Measurements from ENCODE around the gene CKS2. TPM values are rescaled to one million over a fixed set of nuclear protein-coding genes. Genes with fewer than 3 reads are reported as not detected.
"Not testable (repeated sequence)": the region's sequence is repeated elsewhere in the genome, so short reads cannot be mapped to it uniquely, and the experiment has no call there.

CKS2 gene
- 360 TPM for polyA plus RNA-seq (2012; ENCODE audit: low read depth, missing spikeins)

DNA sequence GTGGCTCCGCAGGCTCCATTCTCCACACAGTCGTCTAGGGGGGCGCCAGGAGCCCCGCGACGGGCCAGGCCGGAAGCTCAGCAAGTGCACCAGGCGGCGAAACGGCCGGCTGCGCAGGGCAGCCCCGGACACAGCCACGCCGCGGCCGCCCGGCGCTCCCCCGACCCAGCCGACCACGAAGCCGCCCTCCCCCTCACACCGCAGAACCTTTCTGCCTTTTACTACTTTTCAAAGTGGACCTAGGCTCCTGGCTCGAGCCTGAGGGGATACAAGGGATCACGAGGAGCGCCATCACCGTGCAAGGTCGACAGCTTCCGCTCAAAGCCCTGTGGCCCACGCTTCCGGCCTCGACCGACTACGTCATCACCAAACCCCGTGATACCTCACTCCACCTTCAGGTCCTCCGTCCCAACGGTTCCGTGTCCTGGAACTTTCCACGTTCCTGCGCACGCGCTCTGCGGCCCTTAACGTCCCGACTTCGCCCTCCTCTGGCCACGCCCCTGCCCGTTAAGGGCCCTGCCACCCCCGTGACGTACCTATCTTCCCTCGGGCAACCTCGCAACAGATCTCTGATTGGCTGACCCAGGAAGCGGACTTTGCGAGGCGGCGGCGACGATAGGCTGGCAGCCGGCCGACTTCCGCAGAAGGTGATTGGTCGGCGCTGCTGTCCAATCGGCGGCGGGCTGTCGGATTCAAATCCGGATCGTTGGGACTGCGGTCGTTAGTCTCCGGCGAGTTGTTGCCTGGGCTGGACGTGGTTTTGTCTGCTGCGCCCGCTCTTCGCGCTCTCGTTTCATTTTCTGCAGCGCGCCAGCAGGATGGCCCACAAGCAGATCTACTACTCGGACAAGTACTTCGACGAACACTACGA lies at the start of gene CKS2:
TSS of gene CKS2 (plus strand) at position 721 of the 871 bp plus-strand sequence. CDS start at position 819, 98 bp downstream.
- DNase-seq (ENCODE audit: insufficient read length, low spot score): peak; percentile 92
- peak; percentile 100 for FAIRE-seq
- TF ChIP-seq POU2F2 (IDR thresholded peaks at IDR 0.05; ENCODE audit: low read depth, low read length) (peak; percentile 90), PAX5 (IDR thresholded peaks at IDR 0.05; ENCODE audit: insufficient read depth, low read length, severe bottlenecking) (no peak), POLR2A (IDR thresholded peaks at IDR 0.05; ENCODE audit: low read depth, low read length) (peak; percentile 96), SPI1 (IDR thresholded peaks at IDR 0.05; ENCODE audit: low read depth, low read length) (no peak; the same call in 1 of the 2 replicates), TAF1 (IDR thresholded peaks at IDR 0.05; ENCODE audit: low read depth, low read length) (peak; percentile 93), POLR2AphosphoS5 (IDR thresholded peaks at IDR 0.05; ENCODE audit: low read depth, low read length) (peak; percentile 97)

DNA sequence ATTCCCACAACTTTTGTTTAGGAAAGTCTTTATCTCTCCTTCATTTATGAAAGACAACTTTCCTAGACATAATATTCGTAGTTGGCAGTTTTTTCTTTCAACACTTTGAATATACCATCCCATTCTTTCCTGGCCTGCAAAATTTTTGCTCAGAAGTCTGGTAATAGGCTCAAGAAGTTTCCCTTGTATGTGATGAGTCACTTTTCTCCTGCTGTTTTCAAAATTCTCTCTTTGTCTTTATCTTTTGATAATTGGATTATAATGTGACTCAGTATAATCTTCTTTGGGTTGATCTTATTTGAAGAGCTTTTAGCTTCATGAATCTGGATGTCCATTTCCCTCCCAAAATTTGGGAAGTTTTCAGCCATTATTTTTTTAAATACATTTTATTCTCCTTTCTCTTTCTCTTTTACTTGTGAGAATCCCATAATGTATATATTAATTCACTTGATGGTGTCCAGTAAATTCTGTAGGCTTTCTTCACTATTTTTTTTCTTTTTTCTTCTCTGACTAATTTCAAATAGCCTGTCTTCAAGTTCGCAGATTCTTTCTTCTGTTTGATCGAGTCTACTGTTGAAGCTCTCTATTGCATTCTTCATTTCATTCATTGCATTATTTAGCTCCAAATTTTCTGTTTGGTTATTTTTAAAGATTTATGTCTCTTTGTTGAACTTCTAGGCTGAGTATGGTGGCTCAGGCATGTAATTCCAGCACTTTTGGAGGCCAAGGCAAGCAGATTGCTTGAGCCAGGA lies 37.3 kb upstream of the CKS2 start:
- TF ChIP-seq PAX5 (IDR thresholded peaks at IDR 0.05; ENCODE audit: insufficient read depth, low read length, severe bottlenecking) (no peak), POU2F2 (IDR thresholded peaks at IDR 0.05; ENCODE audit: low read depth, low read length) (no peak), POLR2AphosphoS5 (IDR thresholded peaks at IDR 0.05; ENCODE audit: low read depth, low read length) (no peak), POLR2A (IDR thresholded peaks at IDR 0.05; ENCODE audit: low read depth, low read length) (no peak), TAF1 (IDR thresholded peaks at IDR 0.05; ENCODE audit: low read depth, low read length) (no peak), SPI1 (IDR thresholded peaks at IDR 0.05; ENCODE audit: low read depth, low read length) (no peak)
- DNase-seq (ENCODE audit: insufficient read length, low spot score) (no peak), FAIRE-seq (no peak)

DNA sequence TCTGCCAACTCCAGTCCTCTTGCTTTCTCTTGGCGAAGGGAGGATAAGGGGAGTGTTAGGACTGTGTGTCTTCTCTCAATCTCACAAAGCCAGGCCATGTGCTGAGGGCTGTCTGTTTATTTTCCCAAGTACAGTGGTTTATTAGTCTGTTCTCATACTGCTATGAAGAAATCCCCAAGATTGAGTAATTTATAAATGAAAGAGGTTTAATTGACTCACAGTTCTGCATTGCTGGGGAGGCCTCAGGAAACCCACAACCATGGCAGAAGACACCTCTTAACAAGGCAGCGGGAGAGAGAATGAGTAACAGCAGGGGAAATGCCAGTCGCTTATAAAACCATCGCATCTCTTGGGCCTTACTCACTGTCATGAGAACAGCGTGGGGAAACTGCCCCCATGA lies 36.2 kb upstream of the CKS2 start:
- no peak for FAIRE-seq
- no peak for TF ChIP-seq POLR2A (IDR thresholded peaks at IDR 0.05; ENCODE audit: low read depth, low read length)
- no peak for TF ChIP-seq SPI1 (IDR thresholded peaks at IDR 0.05; ENCODE audit: low read depth, low read length)
- TF ChIP-seq POU2F2 (IDR thresholded peaks at IDR 0.05; ENCODE audit: low read depth, low read length): no peak
- TF ChIP-seq POLR2AphosphoS5 (IDR thresholded peaks at IDR 0.05; ENCODE audit: low read depth, low read length): no peak
- TF ChIP-seq TAF1 (IDR thresholded peaks at IDR 0.05; ENCODE audit: low read depth, low read length): no peak
- TF ChIP-seq PAX5 (IDR thresholded peaks at IDR 0.05; ENCODE audit: insufficient read depth, low read length, severe bottlenecking): no peak
- DNase-seq (ENCODE audit: insufficient read length, low spot score): no peak

DNA sequence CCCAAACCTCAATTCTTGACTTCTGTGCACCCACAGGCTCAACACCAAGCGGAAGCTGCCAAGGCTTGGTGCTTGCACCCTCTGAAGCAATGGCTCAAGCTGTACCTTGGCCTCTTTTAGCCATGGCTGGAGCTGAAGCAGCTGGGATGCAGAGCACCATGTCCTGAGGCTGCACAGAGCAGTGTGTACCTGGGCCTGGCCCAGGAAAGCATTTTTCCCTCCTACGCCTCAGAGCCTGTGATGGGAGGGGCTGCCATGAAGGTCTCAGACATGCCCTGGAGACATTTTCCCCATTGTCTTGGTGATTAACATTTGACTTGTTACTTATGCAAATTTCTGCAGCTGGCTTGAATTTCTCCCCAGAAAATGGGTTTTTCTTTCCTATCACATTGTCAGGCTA lies 35.0 kb upstream of the CKS2 start:
- not testable (repeated sequence) for FAIRE-seq; DNase-seq (ENCODE audit: insufficient read length, low spot score)

DNA sequence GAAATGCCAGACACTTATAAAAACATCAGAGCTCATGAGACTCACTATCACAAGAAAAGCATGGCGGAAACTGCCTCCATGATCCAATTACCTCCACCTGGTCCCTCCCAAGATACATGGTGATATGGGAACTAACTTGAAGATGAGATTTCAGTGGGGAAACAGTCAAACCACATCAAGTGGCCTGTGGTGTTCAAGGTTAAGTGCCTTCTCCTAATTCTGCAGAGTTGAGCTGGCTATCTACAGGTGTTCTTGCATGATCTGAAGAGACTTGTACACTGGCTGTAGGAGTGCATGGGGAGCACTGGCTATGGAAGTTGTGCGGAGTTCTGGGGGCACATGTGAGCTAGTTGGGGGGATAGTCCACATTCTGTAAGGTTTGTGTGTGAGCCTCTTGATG lies 34.0 kb upstream of the CKS2 start:
- DNase-seq (ENCODE audit: insufficient read length, low spot score) (no peak), FAIRE-seq (no peak)
- no peak for TF ChIP-seq POU2F2 (IDR thresholded peaks at IDR 0.05; ENCODE audit: low read depth, low read length)
- TF ChIP-seq SPI1 (IDR thresholded peaks at IDR 0.05; ENCODE audit: low read depth, low read length): no peak
- TF ChIP-seq POLR2AphosphoS5 (IDR thresholded peaks at IDR 0.05; ENCODE audit: low read depth, low read length): no peak
- no peak for TF ChIP-seq POLR2A (IDR thresholded peaks at IDR 0.05; ENCODE audit: low read depth, low read length)
- no peak for TF ChIP-seq TAF1 (IDR thresholded peaks at IDR 0.05; ENCODE audit: low read depth, low read length)
- no peak for TF ChIP-seq PAX5 (IDR thresholded peaks at IDR 0.05; ENCODE audit: insufficient read depth, low read length, severe bottlenecking)

DNA sequence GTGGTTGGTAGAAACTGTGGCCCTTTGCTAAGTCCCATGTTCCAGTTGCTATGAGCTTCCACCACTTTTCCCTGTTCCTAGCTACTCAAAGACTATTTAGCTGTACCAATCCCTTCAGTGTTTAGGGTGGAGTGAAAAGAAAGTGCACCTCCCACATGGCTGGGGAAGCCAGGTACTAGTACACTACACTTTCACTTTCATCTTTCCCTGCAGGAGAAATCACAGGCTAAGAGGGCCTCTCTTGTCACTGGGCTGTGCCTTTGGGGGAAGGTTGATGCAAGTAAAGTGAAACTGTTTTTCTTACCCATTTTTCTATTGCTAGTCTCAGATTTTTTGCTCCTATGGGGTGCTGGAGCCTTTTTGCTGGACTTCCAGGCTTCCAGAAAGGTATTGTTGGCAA lies 33.5 kb upstream of the CKS2 start:
- DNase-seq (ENCODE audit: insufficient read length, low spot score): no peak
- FAIRE-seq: peak; percentile 86

DNA sequence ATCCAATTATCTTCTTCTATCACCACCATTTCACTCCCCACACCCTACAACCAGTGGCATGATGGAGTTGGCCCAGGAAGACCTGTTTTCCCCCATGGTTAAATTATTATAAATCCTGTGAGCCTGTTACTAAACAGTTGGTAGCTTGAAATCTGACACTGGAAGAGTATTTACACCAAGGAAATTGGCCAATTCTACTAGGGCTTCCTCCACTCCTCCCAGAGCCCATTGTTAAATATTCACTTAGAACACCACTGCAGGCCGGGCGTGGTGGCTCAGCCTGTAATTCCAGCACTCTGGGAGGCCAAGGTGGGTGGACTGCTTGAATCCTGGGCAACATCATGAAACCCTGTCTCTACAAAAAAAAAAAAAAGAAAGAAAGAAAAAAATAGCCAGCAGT lies 32.4 kb upstream of the CKS2 start:
- no peak for FAIRE-seq
- DNase-seq (ENCODE audit: insufficient read length, low spot score): no peak
- TF ChIP-seq POLR2AphosphoS5 (IDR thresholded peaks at IDR 0.05; ENCODE audit: low read depth, low read length): no peak
- TF ChIP-seq TAF1 (IDR thresholded peaks at IDR 0.05; ENCODE audit: low read depth, low read length): no peak
- TF ChIP-seq POLR2A (IDR thresholded peaks at IDR 0.05; ENCODE audit: low read depth, low read length): no peak
- TF ChIP-seq SPI1 (IDR thresholded peaks at IDR 0.05; ENCODE audit: low read depth, low read length): no peak
- no peak for TF ChIP-seq PAX5 (IDR thresholded peaks at IDR 0.05; ENCODE audit: insufficient read depth, low read length, severe bottlenecking)
- no peak for TF ChIP-seq POU2F2 (IDR thresholded peaks at IDR 0.05; ENCODE audit: low read depth, low read length)

More for the DNA sequence above, 33.5 kb upstream of the CKS2 start:
- no peak for TF ChIP-seq SPI1 (IDR thresholded peaks at IDR 0.05; ENCODE audit: low read depth, low read length)
- TF ChIP-seq POLR2A (IDR thresholded peaks at IDR 0.05; ENCODE audit: low read depth, low read length): no peak
- TF ChIP-seq POLR2AphosphoS5 (IDR thresholded peaks at IDR 0.05; ENCODE audit: low read depth, low read length): no peak
- no peak for TF ChIP-seq PAX5 (IDR thresholded peaks at IDR 0.05; ENCODE audit: insufficient read depth, low read length, severe bottlenecking)
- no peak for TF ChIP-seq TAF1 (IDR thresholded peaks at IDR 0.05; ENCODE audit: low read depth, low read length)
- TF ChIP-seq POU2F2 (IDR thresholded peaks at IDR 0.05; ENCODE audit: low read depth, low read length): no peak

DNA sequence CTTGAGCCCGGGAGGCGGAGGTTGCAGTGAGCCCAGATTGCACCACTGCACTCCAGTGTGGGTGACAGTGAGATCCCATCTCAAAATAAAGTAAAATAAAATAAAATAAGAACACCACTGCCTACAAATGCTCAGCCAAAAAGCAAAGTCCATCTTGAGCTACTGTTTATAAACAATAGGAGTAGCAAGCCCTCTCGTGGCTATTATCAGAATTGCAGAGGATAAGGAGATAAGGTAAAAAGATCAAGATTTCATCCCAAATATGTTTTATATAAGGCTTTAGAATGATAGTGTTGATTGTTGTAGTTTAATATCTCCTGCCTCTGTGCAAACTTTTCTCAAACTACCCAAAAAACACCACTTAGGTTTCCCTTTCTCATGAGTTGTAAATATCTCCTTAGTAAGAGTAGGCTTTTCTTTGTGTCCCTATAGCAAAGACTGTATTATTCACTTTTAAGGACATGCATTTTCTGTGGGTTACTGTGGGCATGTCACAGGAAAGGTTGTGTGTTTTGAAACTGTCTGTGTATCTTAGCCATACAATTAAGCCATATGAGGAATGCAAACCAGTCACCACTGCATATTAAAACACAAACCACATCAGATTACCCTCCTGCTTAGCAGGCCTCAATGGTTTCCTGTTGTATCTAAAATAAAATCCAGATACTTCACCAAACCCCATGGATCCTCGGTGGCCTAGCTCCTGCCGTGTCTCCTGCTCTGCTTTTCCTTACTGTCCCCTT lies 31.8 kb upstream of the CKS2 start:
- TF ChIP-seq SPI1 (IDR thresholded peaks at IDR 0.05; ENCODE audit: low read depth, low read length): no peak
- FAIRE-seq: peak; percentile 55
- DNase-seq (ENCODE audit: insufficient read length, low spot score): no peak

DNA sequence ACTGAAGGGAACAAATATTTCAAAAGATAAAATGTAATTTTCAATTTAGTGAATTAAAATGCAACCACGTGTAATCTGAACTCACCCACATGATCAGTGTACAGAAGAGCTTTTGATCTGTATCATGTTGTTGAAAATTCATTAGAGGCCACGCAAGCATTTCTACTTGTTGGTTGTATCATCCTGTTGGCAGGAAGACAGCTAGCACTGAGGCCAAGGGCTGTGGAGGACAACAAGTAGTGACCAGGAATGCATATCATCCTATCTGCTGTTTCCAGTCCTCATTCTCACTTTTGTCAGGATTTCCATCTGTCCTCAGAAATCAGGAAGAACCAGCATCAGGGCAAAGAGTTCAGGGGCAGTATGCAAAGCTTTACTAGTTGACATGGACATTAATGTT lies 29.9 kb upstream of the CKS2 start:
- DNase-seq (ENCODE audit: insufficient read length, low spot score) (no peak), FAIRE-seq (no peak)
- TF ChIP-seq SPI1 (IDR thresholded peaks at IDR 0.05; ENCODE audit: low read depth, low read length): no peak
- TF ChIP-seq TAF1 (IDR thresholded peaks at IDR 0.05; ENCODE audit: low read depth, low read length): no peak
- no peak for TF ChIP-seq POLR2AphosphoS5 (IDR thresholded peaks at IDR 0.05; ENCODE audit: low read depth, low read length)
- TF ChIP-seq PAX5 (IDR thresholded peaks at IDR 0.05; ENCODE audit: insufficient read depth, low read length, severe bottlenecking): no peak
- no peak for TF ChIP-seq POLR2A (IDR thresholded peaks at IDR 0.05; ENCODE audit: low read depth, low read length)
- TF ChIP-seq POU2F2 (IDR thresholded peaks at IDR 0.05; ENCODE audit: low read depth, low read length): no peak

DNA sequence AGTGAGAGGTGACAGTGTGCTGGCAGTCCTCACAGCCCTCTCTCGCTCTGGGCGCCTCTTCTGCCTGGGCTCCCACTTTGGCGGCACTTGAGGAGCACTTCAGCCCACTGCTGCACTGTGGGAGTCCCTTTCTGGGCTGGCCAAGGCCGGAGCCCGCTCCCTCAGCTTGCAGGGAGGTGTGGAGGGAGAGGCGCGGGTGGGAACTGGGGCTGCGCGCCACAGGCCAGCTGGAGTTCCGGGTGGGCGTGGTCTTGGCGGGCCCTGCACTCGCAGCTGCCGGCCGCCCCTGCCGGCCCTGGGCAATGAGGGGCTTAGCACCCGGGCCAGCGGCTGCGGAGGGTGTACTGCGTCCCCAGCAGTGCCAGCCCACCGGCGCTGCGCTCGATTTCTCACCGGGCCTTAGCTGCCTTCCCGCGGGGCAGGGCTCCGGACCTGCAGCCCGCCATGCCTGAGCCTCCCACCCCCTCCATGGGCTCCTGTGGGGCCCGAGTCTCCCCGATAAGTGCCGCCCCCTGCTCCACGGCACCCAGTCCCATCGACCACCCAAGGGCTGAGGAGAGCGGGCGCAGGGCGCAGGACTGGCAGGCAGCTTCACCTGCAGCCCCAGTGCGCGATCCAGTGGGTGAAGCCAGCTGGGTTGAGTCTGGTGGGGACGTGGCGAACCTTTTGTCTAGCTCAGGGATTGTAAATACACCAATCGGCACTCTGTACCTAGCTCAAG lies 28.6 kb upstream of the CKS2 start:
- DNase-seq (ENCODE audit: insufficient read length, low spot score); FAIRE-seq: not testable (repeated sequence)
